NCI-H526 (cell line): ENCODE measurements around the gene F13B.
A peak's percentile ranks its signal among the peaks of the same experiment; 100 is the strongest.
"Not testable (repeated sequence)": the region's sequence is repeated elsewhere in the genome, so short reads cannot be mapped to it uniquely, and the experiment has no call there.

ENCODE experiments used
- DNase-seq, 2 experiments: peaks; one replicate each; lab custom pipeline; 2025; lab: John Stamatoyannopoulos, UW

The F13B gene

DNA sequence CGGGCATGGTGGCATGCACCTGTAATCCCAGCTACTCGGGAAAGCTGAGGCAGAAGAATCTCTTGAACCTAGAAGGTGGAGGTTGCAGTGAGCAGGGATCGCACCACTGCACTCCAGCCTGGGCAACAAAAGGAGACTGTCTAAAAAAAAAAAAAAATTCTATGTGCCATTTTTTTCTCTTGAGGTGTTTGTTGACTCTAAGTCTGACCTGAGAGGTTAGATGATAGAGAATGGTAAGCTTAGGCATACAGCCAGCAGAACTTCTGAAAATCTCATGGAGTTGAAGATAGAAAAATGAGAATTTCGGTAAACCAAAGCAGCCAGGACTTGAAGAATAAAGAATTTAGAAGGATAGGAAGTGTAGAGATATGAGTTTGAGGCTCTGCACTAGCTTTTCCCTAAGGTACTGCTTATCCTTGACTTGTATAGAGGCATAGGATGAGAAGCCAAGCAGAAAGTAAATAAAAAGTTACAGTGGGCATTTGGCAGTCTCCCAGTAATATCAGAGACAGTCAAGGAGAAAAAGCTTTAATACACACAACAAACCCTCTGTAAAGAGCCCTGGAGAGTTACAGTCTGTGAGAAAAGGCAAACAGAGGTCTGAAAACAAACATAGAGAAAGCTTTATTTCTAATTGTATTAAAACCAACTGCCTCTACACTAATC lies 24.3 kb downstream of the F13B start:
- no peak for DNase-seq

- DNase-seq: no peak
These were observed 25.3 kb downstream of the F13B start for GRCh38 chr1:197041486-197042353.

- no peak for DNase-seq
These were observed 30.2 kb downstream of the F13B start for GRCh38 chr1:197036861-197037260.

- not testable (repeated sequence) for DNase-seq
These were observed 32.3 kb downstream of the F13B start for GRCh38 chr1:197034631-197035339.

DNA sequence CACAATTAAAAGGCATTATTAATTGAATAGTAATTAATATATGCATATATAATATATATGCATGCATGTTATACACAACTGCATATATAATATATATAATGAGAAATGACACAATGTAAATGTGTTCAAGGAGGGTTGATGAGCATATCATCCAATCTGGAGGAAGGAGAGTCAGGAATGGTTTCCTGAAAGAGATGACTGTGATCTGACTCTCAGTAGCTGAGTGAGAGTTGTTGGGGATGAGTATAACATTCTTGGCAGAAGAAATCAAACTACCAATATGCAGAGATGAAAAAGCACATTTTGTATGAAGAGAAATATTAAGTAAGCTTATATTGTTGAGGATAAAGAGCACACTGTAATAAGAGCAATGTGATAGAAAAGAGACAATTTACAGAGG lies 37.3 kb downstream of the F13B start:
- DNase-seq: no peak

DNA sequence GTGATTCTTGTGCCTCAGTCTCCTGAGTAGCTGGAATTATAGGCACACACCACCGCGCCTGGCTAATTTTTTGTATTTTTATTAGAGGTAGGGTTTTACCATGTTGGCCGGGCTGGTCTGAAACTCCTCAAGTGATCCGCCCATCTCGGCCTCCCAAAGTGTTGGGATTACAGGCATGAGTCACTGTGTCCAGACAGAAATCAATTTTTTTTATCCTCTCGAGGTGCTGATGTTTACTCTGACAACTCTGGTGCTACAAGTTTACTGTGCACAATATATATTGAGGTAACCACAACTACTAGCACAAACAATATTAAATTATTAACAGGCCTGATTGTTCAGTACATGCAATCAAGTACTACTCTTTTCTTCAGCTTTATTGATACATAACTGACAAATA lies 39.7 kb downstream of the F13B start:
- no peak for DNase-seq

GRCh38 chr1:197024460-197024859 lies 42.6 kb downstream of the F13B start:
- DNase-seq: no peak

DNA sequence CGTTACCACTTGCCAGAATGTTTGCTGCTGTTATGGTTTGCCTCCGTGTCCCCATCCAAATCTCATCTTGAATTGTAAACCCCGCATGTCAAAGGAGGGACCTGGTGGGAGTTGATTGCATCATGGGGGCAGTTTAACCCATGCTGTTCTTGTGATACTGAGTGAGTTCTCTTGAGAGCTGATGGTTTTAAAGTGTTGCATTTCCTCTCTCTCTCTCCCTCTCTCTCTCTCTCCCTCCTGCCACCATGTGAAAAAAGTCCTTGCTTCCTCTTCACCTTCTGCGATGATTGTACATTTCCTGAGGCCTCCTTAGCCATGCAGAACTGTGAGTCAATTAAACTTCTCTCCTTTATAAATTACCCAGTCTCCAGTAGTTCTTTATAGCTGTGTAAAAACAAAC lies 45.3 kb downstream of the F13B start:
- DNase-seq: no peak

DNA sequence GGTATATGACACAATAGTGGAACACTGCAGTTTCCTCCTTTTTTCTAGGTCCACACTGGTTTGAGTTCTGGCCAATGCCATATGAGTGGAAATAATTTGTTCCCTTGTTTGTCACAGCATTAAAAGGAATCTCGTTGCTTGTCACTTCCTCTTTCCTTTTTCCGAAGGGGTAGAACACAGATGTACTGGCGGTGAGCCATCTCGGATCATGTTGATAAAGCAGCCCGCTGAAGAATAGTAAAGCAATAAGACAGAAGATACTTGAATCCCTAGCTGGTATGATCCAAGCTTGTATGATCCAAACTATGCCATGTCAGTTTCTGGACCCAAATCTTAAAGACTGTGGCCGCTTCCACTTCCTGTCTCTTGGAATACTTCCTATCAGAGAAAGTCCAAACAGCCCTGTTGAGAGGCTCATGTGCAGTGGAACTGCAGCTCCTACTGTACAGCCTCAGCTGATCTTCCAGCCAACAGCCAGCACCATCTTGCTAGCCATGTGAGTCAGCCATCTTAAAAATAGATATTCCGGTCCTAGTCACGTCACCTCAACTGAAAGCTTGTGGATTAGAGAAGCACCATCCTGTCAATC lies 49.4 kb downstream of the F13B start:
- DNase-seq: no peak

DNA sequence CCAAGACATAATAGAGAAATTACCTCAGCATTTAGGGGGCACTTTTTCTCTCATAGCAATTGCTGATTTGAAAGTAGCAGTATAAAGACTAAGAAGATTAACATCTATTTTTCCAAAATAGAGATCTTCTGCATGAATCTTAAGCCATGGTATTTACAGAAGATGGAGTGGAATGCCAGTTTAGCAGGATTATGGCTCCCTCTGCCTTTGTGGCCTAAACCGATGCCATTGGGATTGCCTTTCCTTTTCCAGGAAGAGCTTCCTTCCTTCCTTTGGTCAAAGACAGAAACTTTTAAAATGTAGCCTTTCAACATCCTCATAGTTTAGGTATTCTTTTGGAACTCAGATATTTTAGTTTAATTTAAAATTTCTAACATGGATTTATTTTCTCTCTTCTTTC lies 50.3 kb downstream of the F13B start:
- no peak for DNase-seq

GRCh38 chr1:197013234-197013633 lies 53.8 kb downstream of the F13B start:
- DNase-seq: no peak

GRCh38 chr1:197011614-197012013 lies 55.4 kb downstream of the F13B start:
- DNase-seq: no peak

- no peak for DNase-seq
These were observed 58.2 kb downstream of the F13B start for GRCh38 chr1:197008861-197009260.

GRCh38 chr1:197003132-197003531 lies 63.9 kb downstream of the F13B start:
- DNase-seq: no peak

DNA sequence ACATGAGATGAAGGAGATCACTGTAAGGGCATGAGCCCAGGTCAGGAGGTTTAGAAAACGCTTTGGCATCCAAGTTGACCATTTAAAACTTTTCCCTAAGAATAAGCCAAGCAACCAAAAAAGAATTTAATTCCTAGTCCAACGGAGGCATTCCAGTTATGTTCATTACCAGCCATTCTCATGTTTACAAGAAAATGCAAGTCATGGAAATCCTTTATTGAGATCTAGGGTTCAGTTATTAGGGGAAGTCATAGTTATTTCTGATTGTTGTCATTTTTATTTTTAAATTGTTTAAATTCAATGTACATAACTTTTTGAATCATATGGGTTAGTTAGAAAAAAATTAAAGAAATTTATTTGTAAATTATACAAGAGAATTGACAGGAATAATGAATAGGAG lies 65.2 kb downstream of the F13B start:
- no peak for DNase-seq

DNA sequence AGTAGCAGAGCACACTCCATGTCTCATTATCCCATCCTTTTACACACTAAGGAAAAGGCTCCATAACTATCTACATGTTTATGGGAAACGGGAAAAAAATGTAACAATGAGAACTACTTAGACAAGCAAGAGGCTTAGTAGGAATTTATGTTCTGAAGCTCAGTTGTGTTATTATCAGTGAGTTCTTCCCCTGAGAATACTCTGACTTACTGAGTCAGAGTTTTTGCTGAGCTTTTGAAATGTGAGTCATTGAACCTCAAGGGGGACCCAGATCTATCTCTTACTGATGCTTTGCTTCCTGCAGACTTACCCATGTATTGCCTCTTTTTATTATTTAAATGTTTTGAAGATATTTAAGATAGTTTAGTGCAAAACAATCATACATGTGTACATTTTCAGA lies 69.6 kb downstream of the F13B start:
- no peak for DNase-seq

- DNase-seq: no peak
These were observed 73.1 kb downstream of the F13B start for GRCh38 chr1:196993916-196994315.

DNA sequence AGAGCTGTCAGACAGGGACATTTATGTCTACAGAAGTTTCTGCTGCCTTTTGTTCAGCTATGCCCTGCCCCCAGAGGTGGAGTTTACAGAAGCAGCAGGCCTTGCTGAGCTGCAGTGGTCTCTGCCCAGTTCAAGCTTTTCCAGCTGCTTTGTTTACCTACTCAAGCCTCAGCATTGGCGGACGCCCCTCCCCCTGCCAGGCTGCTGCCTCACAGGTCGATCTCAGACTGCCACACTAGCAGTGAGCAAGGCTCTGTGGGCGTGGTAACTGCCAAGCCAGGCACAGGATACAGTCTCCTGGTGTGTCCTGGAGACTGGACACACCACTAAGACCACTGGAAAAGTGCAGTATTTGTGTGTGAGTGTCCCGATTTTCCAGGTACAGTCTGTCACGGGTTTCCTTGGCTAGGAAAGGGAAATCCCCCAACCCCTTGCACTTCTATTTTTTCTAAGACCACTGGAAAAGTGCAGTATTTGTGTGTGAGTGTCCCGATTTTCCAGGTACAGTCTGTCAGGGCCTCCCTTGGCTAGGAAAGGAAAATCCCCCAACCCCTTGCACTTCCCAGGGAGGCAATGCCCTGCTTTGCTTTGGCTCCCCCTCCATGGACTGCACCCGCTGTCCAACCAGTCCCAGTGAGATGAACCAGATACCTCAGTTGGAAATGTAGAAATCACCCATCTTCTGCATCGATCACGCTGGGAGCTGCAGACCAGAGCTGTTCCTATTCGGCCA lies 75.0 kb downstream of the F13B start:
- peak; percentile 52 to 78 for DNase-seq
